SK-MEL-5 (cell line): ENCODE results near the gene PDLIM7. TPM values are rescaled to one million over a fixed set of nuclear protein-coding genes. Genes with fewer than 3 reads are reported as not detected.
A peak's percentile ranks its signal among the peaks of the same experiment; 100 is the strongest.

Experiments
- DNase-seq: peaks from one replicate; pipeline ENCODE4 v3.0.0-alpha.2; 2016; ENCODE audit warnings: low read depth, low spot score
- in situ Hi-C: cut with HindIII; loops from 2 replicates; pipeline ENCODE4 v1.10.0; 2016; ENCODE audit warnings: low sequenced_read_pairs, high pct_unique_total_duplicates, low pct_unique_long_range_greater_than_20kb
- total RNA-seq: library from RNA; depleted of rRNA; stranded (reverse); fragments of >200 nt; shearing (Covaris generic); gene quantifications from 2 replicates; pipeline ENCODE4 v1.2.3, GENCODE V29; 2014

PDLIM7 gene
- total RNA-seq, 1 experiment from 2014 or later, result 15.8 TPM

- in situ Hi-C loops, result no loop called here
- DNase-seq, result no peak
Measured at GRCh38 chr5:177471610-177472356, 25.6 kb downstream of the PDLIM7 start.

- in situ Hi-C loops, result no loop called here
- DNase-seq, result no peak
Measured at GRCh38 chr5:177470759-177471536, 26.5 kb downstream of the PDLIM7 start.

- in situ Hi-C loops, result no loop called here
- DNase-seq, result no peak
Measured at GRCh38 chr5:177469750-177470525, 27.5 kb downstream of the PDLIM7 start.

- no peak for DNase-seq
- in situ Hi-C loops, result no loop called here
Measured at GRCh38 chr5:177468685-177469628, 28.4 kb downstream of the PDLIM7 start.

- no peak for DNase-seq
- in situ Hi-C loops, result no loop called here
Measured at GRCh38 chr5:177468329-177468684, 29.1 kb downstream of the PDLIM7 start.

- DNase-seq, result no peak
- in situ Hi-C loops, result no loop called here
Measured at GRCh38 chr5:177467436-177467835, 30.0 kb downstream of the PDLIM7 start.

GRCh38 chr5:177466861-177467260, 30.5 kb downstream of the PDLIM7 start:
- no peak for DNase-seq
- in situ Hi-C loops, result no loop called here

GRCh38 chr5:177465044-177465443, 32.4 kb downstream of the PDLIM7 start:
- no peak for DNase-seq
- in situ Hi-C loops, result no loop called here

- no peak for DNase-seq
- in situ Hi-C loops, result no loop called here
Measured at GRCh38 chr5:177462021-177462670, 35.3 kb downstream of the PDLIM7 start.

- DNase-seq, result no peak
- in situ Hi-C loops, result no loop called here
Measured at GRCh38 chr5:177459819-177460628, 37.4 kb downstream of the PDLIM7 start.

GRCh38 chr5:177459357-177459756, 38.0 kb downstream of the PDLIM7 start:
- no peak for DNase-seq
- in situ Hi-C loops, result no loop called here

- in situ Hi-C loops, result no loop called here
- DNase-seq, result no peak
Measured at GRCh38 chr5:177458912-177459350, 38.5 kb downstream of the PDLIM7 start.

GRCh38 chr5:177457852-177458681, 39.3 kb downstream of the PDLIM7 start:
- in situ Hi-C loops, result no loop called here
- DNase-seq, result no peak

- DNase-seq, result peak; percentile 97
- in situ Hi-C loops, result no loop called here
Measured at GRCh38 chr5:177456976-177457851, 40.2 kb downstream of the PDLIM7 start.

GRCh38 chr5:177456591-177456964, 40.8 kb downstream of the PDLIM7 start:
- in situ Hi-C loops, result no loop called here
- DNase-seq, result no peak
